H1 (cell line): ENCODE results near the gene ZNF598. TPM values are rescaled to one million over a fixed set of nuclear protein-coding genes. Genes with fewer than 3 reads are reported as not detected.

Source experiments
- CTCF ChIA-PET: fragments of 300-600 bp; sonication (Branson Sonifier 250); formaldehyde crosslinking; loops from one replicate; lab custom pipeline; 2021; ENCODE audit not compliant: partially characterized antibody; lab: Charles Lee
- POLR2A ChIA-PET: fragments of 300-600 bp; sonication (Branson Sonifier 250); formaldehyde crosslinking; loops from one replicate; lab custom pipeline; 2021; ENCODE audit warnings: inconsistent platforms; ENCODE audit not compliant: partially characterized antibody; lab: Charles Lee
- DNase-seq, 2 experiments: peaks; one replicate each; pipeline versions ENCODE4 v3.0.0 to v3.0.0-alpha.2; 2010 to 2022; ENCODE audit warnings: low spot score in 2 of 2, low read depth in 1 of 2, mixed read lengths in 1 of 2
- FAIRE-seq: peaks from 2 replicates; lab custom pipeline; 2011; peaks lifted over from hg19 to GRCh38; lab: Jason Lieb, UNC
- H2AFZ ChIP-seq: 2 replicates; pipeline ENCODE4 v1.8.1; 2012; ENCODE audit warnings: low read length, inconsistent platforms
- H2AK5ac ChIP-seq: 2 replicates; pipeline ENCODE4 v1.6.1; 2013; ENCODE audit warnings: low read depth, low read length
- H2BK120ac ChIP-seq: replicated peaks from 2 replicates; pipeline ENCODE3; 2013; ENCODE audit warnings: low read depth, low read length, inconsistent platforms
- H2BK12ac ChIP-seq: 2 replicates; pipeline ENCODE4 v1.6.1; 2013; ENCODE audit warnings: low read depth, low read length
- H2BK15ac ChIP-seq: 2 replicates; pipeline ENCODE4 v1.6.1; 2013; ENCODE audit warnings: low read length
- H2BK20ac ChIP-seq: 2 replicates; pipeline ENCODE4 v1.6.1; 2013; ENCODE audit warnings: low read length
- H2BK5ac ChIP-seq: 2 replicates; pipeline ENCODE4 v1.6.1; 2013; ENCODE audit warnings: low read depth, low read length
- H3K14ac ChIP-seq: 2 replicates; pipeline ENCODE4 v1.6.1; 2013; ENCODE audit warnings: inconsistent platforms; ENCODE audit not compliant: insufficient read length
- H3K18ac ChIP-seq: 2 replicates; pipeline ENCODE4 v1.6.1; 2013; ENCODE audit warnings: low read length; ENCODE audit errors: extremely low read depth
- H3K23ac ChIP-seq: 2 replicates; pipeline ENCODE4 v1.6.1; 2013; ENCODE audit warnings: inconsistent platforms; ENCODE audit not compliant: insufficient read length
- H3K23me2 ChIP-seq: 2 replicates; pipeline ENCODE4 v1.6.1; 2013; ENCODE audit warnings: low read depth, low read length
- H3K27ac ChIP-seq: 2 replicates; pipeline ENCODE4 v1.6.1; 2011; ENCODE audit warnings: low read depth, low read length, inconsistent platforms
- H3K27me3 ChIP-seq, 4 experiments: replicated peaks in 1 of 4; 1 replicate in 1 of 4; 2 replicates in 3 of 4; pipeline versions ENCODE4 v1.6.1 to v1.8.1; 2011 to 2013; ENCODE audit warnings: low read length in 3 of 4, mild to moderate bottlenecking in 3 of 4, inconsistent platforms in 2 of 4, mixed read lengths in 2 of 4, moderate library complexity in 1 of 4; ENCODE audit not compliant: control insufficient read depth in 3 of 4, insufficient read depth in 3 of 4; ENCODE audit errors: extremely low read depth in 1 of 4
- H3K36me3 ChIP-seq, 4 experiments: 2 replicates each; pipeline versions ENCODE4 v1.6.1 to v1.8.1; 2011 to 2013; ENCODE audit warnings: mild to moderate bottlenecking in 4 of 4, low read length in 3 of 4, moderate library complexity in 2 of 4, control low read depth in 1 of 4, inconsistent platforms in 1 of 4; ENCODE audit not compliant: insufficient read depth in 4 of 4, control insufficient read depth in 2 of 4
- H3K4ac ChIP-seq: replicated peaks from 2 replicates; pipeline ENCODE3; 2013; ENCODE audit warnings: low read length, low read depth, mixed read lengths, inconsistent platforms; ENCODE audit not compliant: insufficient read length
- H3K4me1 ChIP-seq, 4 experiments: replicated peaks in 1 of 4; 1 replicate in 1 of 4; 2 replicates in 3 of 4; pipeline versions ENCODE4 v1.6.1 to v1.8.1; 2011 to 2013; ENCODE audit warnings: low read length in 3 of 4, inconsistent platforms in 2 of 4, mixed read lengths in 1 of 4; ENCODE audit not compliant: insufficient read depth in 4 of 4, control insufficient read depth in 3 of 4
- H3K4me2 ChIP-seq, 2 experiments: 2 replicates each; pipeline versions ENCODE4 v1.6.1 to v1.8.1; 2011 to 2013; ENCODE audit warnings: low read depth in 2 of 2, low read length in 2 of 2, control low read depth in 1 of 2, inconsistent platforms in 1 of 2, mild to moderate bottlenecking in 1 of 2; ENCODE audit not compliant: insufficient read depth in 1 of 2
- H3K4me3 ChIP-seq, 4 experiments: fragments of 200-600, 300-600 bp in 1 of 4; sonication (generic), shearing (Covaris generic), sonication (Bioruptor Twin) in 1 of 4; 2 replicates each; pipeline versions ENCODE4 v1.5.1 to v1.8.1; 2011 to 2016; ENCODE audit warnings: low read length in 4 of 4, low read depth in 3 of 4, control low read depth in 2 of 4, inconsistent platforms in 2 of 4, mild to moderate bottlenecking in 2 of 4, mixed read lengths in 1 of 4, moderate library complexity in 1 of 4; ENCODE audit not compliant: insufficient read depth in 2 of 4; ENCODE audit errors: extremely low read depth in 1 of 4
- H3K56ac ChIP-seq: replicated peaks from 2 replicates; pipeline ENCODE3; 2013; ENCODE audit warnings: low read depth, mild to moderate bottlenecking, mixed read lengths, low read length, inconsistent platforms; ENCODE audit not compliant: insufficient read length
- H3K79me1 ChIP-seq: 2 replicates; pipeline ENCODE4 v1.6.1; 2013; ENCODE audit warnings: low read depth, low read length, control low read depth
- H3K79me2 ChIP-seq, 2 experiments: 2 replicates each; pipeline versions ENCODE4 v1.6.1 to v1.8.1; 2012 to 2013; ENCODE audit warnings: low read length in 2 of 2, mild to moderate bottlenecking in 2 of 2, inconsistent platforms in 1 of 2; ENCODE audit not compliant: insufficient read depth in 2 of 2, control insufficient read depth in 1 of 2
- H3K9ac ChIP-seq, 4 experiments: replicated peaks in 1 of 4; 1 replicate in 1 of 4; 2 replicates in 3 of 4; pipeline versions ENCODE4 v1.6.1 to v1.8.1; 2011 to 2013; ENCODE audit warnings: low read depth in 3 of 4, low read length in 3 of 4, control low read depth in 2 of 4, mild to moderate bottlenecking in 2 of 4, moderate library complexity in 2 of 4, inconsistent platforms in 1 of 4; ENCODE audit errors: extremely low read depth in 1 of 4
- H3K9me3 ChIP-seq, 2 experiments: 2 replicates each; pipeline versions ENCODE4 v1.6.1 to v1.8.1; 2012 to 2013; ENCODE audit warnings: mild to moderate bottlenecking in 2 of 2, moderate library complexity in 2 of 2, control low read depth in 1 of 2, inconsistent platforms in 1 of 2, low read depth in 1 of 2, low read length in 1 of 2, mixed read lengths in 1 of 2; ENCODE audit not compliant: insufficient read depth in 2 of 2
- H4K20me1 ChIP-seq, 2 experiments: replicated peaks in 1 of 2; 2 replicates each; pipeline versions ENCODE3 to v1.8.1; 2011 to 2013; ENCODE audit warnings: inconsistent platforms in 2 of 2, low read length in 2 of 2, mild to moderate bottlenecking in 1 of 2; ENCODE audit not compliant: insufficient read depth in 2 of 2, control insufficient read depth in 1 of 2
- H4K5ac ChIP-seq: 2 replicates; pipeline ENCODE4 v1.6.1; 2013; ENCODE audit warnings: low read length, low read depth, mixed read lengths, inconsistent platforms; ENCODE audit not compliant: insufficient read length
- H4K8ac ChIP-seq: 2 replicates; pipeline ENCODE4 v1.8.0; 2013; ENCODE audit warnings: mild to moderate bottlenecking, moderate library complexity, low read length, inconsistent platforms; ENCODE audit not compliant: insufficient read depth; ENCODE audit errors: extremely low read depth
- H4K91ac ChIP-seq: replicated peaks from 2 replicates; pipeline ENCODE3; 2013; ENCODE audit warnings: low read length, mixed read lengths, inconsistent platforms; ENCODE audit not compliant: insufficient read length
- BRCA1 ChIP-seq: IDR thresholded peaks from 2 replicates; pipeline ENCODE4 v1.6.1; 2012; ENCODE audit warnings: low read depth, low read length, improper control_type of control experiment
- CEBPB ChIP-seq: IDR thresholded peaks from 2 replicates; pipeline ENCODE4 v1.6.1; 2012; ENCODE audit warnings: low read depth, low read length
- GABPA ChIP-seq: IDR thresholded peaks from 2 replicates; pipeline ENCODE4 v1.6.1; 2011; ENCODE audit warnings: mild to moderate bottlenecking, low read length, moderate library complexity, borderline replicate concordance; ENCODE audit not compliant: insufficient read depth
- HDAC2 ChIP-seq, 2 experiments: fragments of 300-600 bp in 1 of 2; sonication (generic) in 1 of 2; IDR thresholded peaks; 2 replicates each; pipeline ENCODE4 v1.6.1; 2011 to 2012; ENCODE audit warnings: low read depth in 2 of 2, low read length in 2 of 2, mild to moderate bottlenecking in 2 of 2, moderate library complexity in 2 of 2, borderline replicate concordance in 1 of 2, inconsistent platforms in 1 of 2
- JUN ChIP-seq: IDR thresholded peaks from 2 replicates; pipeline ENCODE4 v1.6.1; 2011; ENCODE audit warnings: low read depth, mild to moderate bottlenecking, improper control_type of control experiment, low read length
- JUND ChIP-seq: IDR thresholded peaks from 2 replicates; pipeline ENCODE4 v1.6.1; 2011; ENCODE audit warnings: mild to moderate bottlenecking, improper control_type of control experiment, low read length
- MAX ChIP-seq: IDR thresholded peaks from 2 replicates; pipeline ENCODE4 v1.6.1; 2012; ENCODE audit warnings: inconsistent platforms
- POLR2A ChIP-seq, 2 experiments: IDR thresholded peaks; 1 replicate in 1 of 2; 2 replicates in 1 of 2; pipeline ENCODE4 v1.6.1; 2011; ENCODE audit warnings: low read depth in 2 of 2, low read length in 2 of 2, mild to moderate bottlenecking in 2 of 2; ENCODE audit errors: control extremely low read depth in 1 of 2
- RBBP5 ChIP-seq: IDR thresholded peaks from 2 replicates; pipeline ENCODE4 v1.7.1; 2012; ENCODE audit warnings: low read depth, mild to moderate bottlenecking, inconsistent platforms, low read length, moderate library complexity, borderline replicate concordance
- SP4 ChIP-seq: IDR thresholded peaks from 2 replicates; pipeline ENCODE4 v1.6.1; 2012; ENCODE audit warnings: low read length, inconsistent platforms
- SRF ChIP-seq: IDR thresholded peaks from 2 replicates; pipeline ENCODE4 v1.6.1; 2011; ENCODE audit warnings: mild to moderate bottlenecking, low read depth, low read length, moderate library complexity
- USF2 ChIP-seq: IDR thresholded peaks from 2 replicates; pipeline ENCODE4 v1.6.1; 2011; ENCODE audit warnings: low read length, improper control_type of control experiment
- ZNF274 ChIP-seq: IDR thresholded peaks from 2 replicates; pipeline ENCODE4 v1.7.0; 2012; ENCODE audit warnings: low read length, borderline replicate concordance; ENCODE audit errors: extremely low read depth
- WGBS, 2 experiments: shearing (Covaris generic) in 1 of 2; methylation state at CpG; one replicate each; pipeline versions ENCODE4 v1.1.6 to v1.1.7; 2013 to 2015; ENCODE audit warnings: low lambda C conversion rate in 2 of 2, mixed read lengths in 2 of 2, inconsistent platforms in 1 of 2, low coverage in 1 of 2, missing lambda C conversion rate in 1 of 2; ENCODE audit not compliant: insufficient replicate concordance in 2 of 2, insufficient coverage in 1 of 2, insufficient read length in 1 of 2; ENCODE audit errors: extremely low coverage in 1 of 2, missing lambda C conversion rate in 1 of 2; 5-methylcytosine and 5-hydroxymethylcytosine counted together
- polyA plus RNA-seq, 7 experiments: library from polyadenylated mRNA; depleted of rRNA in 3 of 7; stranded (reverse) in 5 of 7; unstranded in 2 of 7; fragments of >200 nt in 5 of 7; fragments of 200-250 nt in 2 of 7; gene quantifications; 1 replicate in 5 of 7; 2 replicates in 1 of 7; 4 replicates in 1 of 7; pipeline versions ENCODE4 v1.2.1 to v1.2.3, GENCODE V29; 2011 to 2013; ENCODE audit warnings: missing spikeins in 2 of 7, mixed read lengths in 2 of 7
- total RNA-seq: library from RNA; stranded (reverse); fragmentation: NEBNext Ultra II Directional; extraction: Animal tissue kit (Norgen Biotek cat#: 25700); gene quantifications from 2 replicates; pipeline ENCODE4 v1.2.1, GENCODE V29; 2021

Gene ZNF598
- total and polyA plus RNA-seq, 2 of the 8 experiments (the other 6 are each of a cell fraction or from before 2014, with no cell fraction given) = 29.3 to 47.6 TPM

GRCh38 chr16:2053897-2054296 lies 44.3 kb upstream of the ZNF598 start:
- no peak overlapping the region for H2AK5ac ChIP-seq
- no peak overlapping the region for H3K18ac ChIP-seq
- H2AFZ ChIP-seq = no peak overlapping the region
- ChIA-PET POLR2A (interaction anchor here (2.0 kb wide), 1 partner anchor 53 kb away, joined by 5 read pairs; no protein-coding TSS in a partner anchor), CTCF (interaction anchor here (1.0 to 2.3 kb wide), 2 partner anchors 10 to 31 kb away, joined by 3 to 4 read pairs; no protein-coding TSS in a partner anchor)
- no peaks in the 10 kb centered on the region for H3K79me2 ChIP-seq
- no peak overlapping the region for H2BK15ac ChIP-seq
- H4K20me1 ChIP-seq = peaks cover 2 to 8% of the 10 kb centered on the region in 2 experiments
- H3K27me3 ChIP-seq = no peaks in the 10 kb centered on the region
- no peak overlapping the region for H3K4me3 ChIP-seq
- no peak overlapping the region for H3K4me2 ChIP-seq
- no peaks in the 10 kb centered on the region for H3K23me2 ChIP-seq
- WGBS, 2 experiments = 92% methylated on average over 17 of the region's 17 CpGs; no CpG with 5 or more reads in 1 of the 2 experiments
- no peak overlapping the region for H2BK5ac ChIP-seq
- no peak overlapping the region for H3K56ac ChIP-seq
- H2BK120ac ChIP-seq = no peak overlapping the region
- H4K91ac ChIP-seq = no peak overlapping the region
- H3K9me3 ChIP-seq = no peaks in the 10 kb centered on the region
- H3K9ac ChIP-seq = no peak overlapping the region
- DNase-seq = no peak
- peaks cover 0 to 5% (median 4%) of the 10 kb centered on the region in 4 experiments; a peak in 3 of 8 replicates for H3K36me3 ChIP-seq
- 0 out of 2 replicates have a peak, but pooled peaks cover 2% of the 10 kb centered on the region for H3K79me1 ChIP-seq
- H3K27ac ChIP-seq = no peak overlapping the region
- H2BK20ac ChIP-seq = no peak overlapping the region
- no peak overlapping the region for H3K4ac ChIP-seq
- no peak overlapping the region for H3K23ac ChIP-seq
- FAIRE-seq = no peak
- no peak overlapping the region for H3K14ac ChIP-seq
- no peak overlapping the region for H4K8ac ChIP-seq
- H3K4me1 ChIP-seq = no peaks in the 10 kb centered on the region
- H2BK12ac ChIP-seq = no peak overlapping the region
- H4K5ac ChIP-seq = no peak overlapping the region
- TF ChIP-seq USF2 (no peak), GABPA (no peak), JUN (no peak), ZNF274 (no peak), BRCA1 (no peak), MAX (no peak), CEBPB (no peak), SP4 (no peak), SRF (no peak), RBBP5 (no peak), HDAC2 (IDR thresholded peaks at IDR 0.05; ENCODE audit: borderline replicate concordance in 1 of 2, low read depth in 2 of 2, low read length in 2 of 2) (no peak), POLR2A (IDR thresholded peaks at IDR 0.05; ENCODE audit: control extremely low read depth in 1 of 2, low read depth in 2 of 2, low read length in 2 of 2) (no peak), JUND (no peak)
